Immature natural killer cell (primary cell): ENCODE results near the gene APC2. TPM values are rescaled to one million over a fixed set of nuclear protein-coding genes. Genes with fewer than 3 reads are reported as not detected.
"Not testable (repeated sequence)": the region's sequence is repeated elsewhere in the genome, so short reads cannot be mapped to it uniquely, and the experiment has no call there.

ENCODE experiments used
- DNase-seq, 3 donors: peaks; one replicate each; pipeline ENCODE4 v3.0.0; 2022; ENCODE audit warnings: mixed read lengths in 1 of 3
- H3K27ac Mint-ChIP-seq, 6 donors: one replicate each; pipeline ENCODE4 v1.8.0; 2020; ENCODE audit warnings: mixed read lengths in 6 of 6, mild to moderate bottlenecking in 5 of 6, inconsistent platforms in 4 of 6, moderate library complexity in 3 of 6
- H3K27me3 Mint-ChIP-seq, 3 donors: one replicate each; pipeline ENCODE4 v1.8.0; 2020 to 2021; ENCODE audit warnings: low read depth in 3 of 3, mild to moderate bottlenecking in 3 of 3, mixed read lengths in 3 of 3, moderate library complexity in 3 of 3, inconsistent platforms in 1 of 3
- H3K36me3 Mint-ChIP-seq, 3 donors: one replicate each; pipeline ENCODE4 v1.8.0; 2020; ENCODE audit warnings: mixed read lengths in 3 of 3, inconsistent platforms in 2 of 3, mild to moderate bottlenecking in 2 of 3
- H3K4me1 Mint-ChIP-seq, 2 donors: one replicate each; pipeline ENCODE4 v1.8.0; 2020; ENCODE audit warnings: inconsistent platforms in 2 of 2, mild to moderate bottlenecking in 2 of 2, mixed read lengths in 2 of 2, moderate library complexity in 1 of 2
- H3K4me3 Mint-ChIP-seq, 5 donors: one replicate each; pipeline ENCODE4 v1.8.0; 2020; ENCODE audit warnings: mild to moderate bottlenecking in 5 of 5, mixed read lengths in 5 of 5, inconsistent platforms in 3 of 5, moderate library complexity in 3 of 5
- H3K9me3 Mint-ChIP-seq, 6 donors: one replicate each; pipeline ENCODE4 v1.8.0; 2020; ENCODE audit warnings: mild to moderate bottlenecking in 6 of 6, mixed read lengths in 6 of 6, inconsistent platforms in 4 of 6, moderate library complexity in 3 of 6
- polyA plus RNA-seq, 3 donors: library from polyadenylated mRNA; unstranded; fragments of 300-500 nt; fragmentation: Illumina TruSeq; gene quantifications; one replicate each; pipeline ENCODE4 v1.2.3, GENCODE V29; 2021

APC2 gene
- polyA plus RNA-seq, 3 donors from 2014 or later: 0.06 TPM; not detected in 2

GRCh38 chr19:1439525-1440417 lies 10.2 kb upstream of the APC2 start:
- Mint-ChIP-seq H3K4me1 (peaks cover 22 to 43% of the 10 kb centered on the region in 2 donors), H3K27me3 (peaks cover 5 to 21% (median 12%) of the 10 kb centered on the region in 3 donors), H3K36me3 (peaks cover 0 to 11% (median 3%) of the 10 kb centered on the region in 3 donors), H3K4me3 (peak overlapping the region; percentile 95 to 99 (median 96)), H3K27ac (peak overlapping the region; percentile 72 to 97 (median 88))
- not testable (repeated sequence) for H3K9me3 Mint-ChIP-seq, DNase-seq

DNA sequence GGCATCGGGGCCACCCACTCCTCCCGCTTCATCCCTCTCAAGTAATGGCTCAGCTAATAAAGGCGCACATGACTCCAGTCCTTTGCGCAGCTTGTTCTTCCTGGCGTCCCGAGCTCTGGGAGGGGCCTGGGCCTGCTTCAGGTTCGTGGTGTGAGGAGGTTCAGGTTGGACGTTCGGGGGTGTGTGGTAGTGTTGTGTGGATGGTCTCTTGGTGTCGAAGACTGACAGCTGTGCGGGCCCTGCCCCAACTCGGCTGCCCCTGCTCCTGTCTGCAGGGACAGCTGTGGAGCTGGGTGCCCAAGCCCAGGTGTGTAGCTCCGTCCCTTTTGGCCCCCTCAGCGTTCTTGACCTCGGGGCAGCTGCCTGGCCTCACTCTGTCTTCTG lies 9.5 kb upstream of the APC2 start:
- Mint-ChIP-seq H3K27ac (peak overlapping the region in 2 of 6 donors; percentile 45 to 65), H3K36me3 (peaks cover 0 to 11% (median 1%) of the 10 kb centered on the region in 3 donors)

GRCh38 chr19:1441022-1441426 lies 8.9 kb upstream of the APC2 start:
- DNase-seq: no peak
- peaks cover 9 to 25% (median 13%) of the 10 kb centered on the region in 3 donors for H3K27me3 Mint-ChIP-seq
- H3K4me3 Mint-ChIP-seq: peak overlapping the region in 4 of 5 donors; percentile 21 to 99 (median 97)
- H3K9me3 Mint-ChIP-seq: no peaks in the 10 kb centered on the region
- peaks cover 0 to 11% (median 0%) of the 10 kb centered on the region in 3 donors for H3K36me3 Mint-ChIP-seq
- H3K27ac Mint-ChIP-seq: peak overlapping the region in 1 of 6 donors; percentile 45
- peaks cover 22 to 45% of the 10 kb centered on the region in 2 donors for H3K4me1 Mint-ChIP-seq

More for the DNA sequence above, 9.5 kb upstream of the APC2 start:
- Mint-ChIP-seq H3K27me3 (peaks cover 8 to 24% (median 15%) of the 10 kb centered on the region in 3 donors), H3K9me3 (no peaks in the 10 kb centered on the region), H3K4me3 (peak overlapping the region in 4 of 5 donors; percentile 68 to 99 (median 97)), H3K4me1 (peaks cover 22 to 45% of the 10 kb centered on the region in 2 donors)
- DNase-seq: no peak

DNA sequence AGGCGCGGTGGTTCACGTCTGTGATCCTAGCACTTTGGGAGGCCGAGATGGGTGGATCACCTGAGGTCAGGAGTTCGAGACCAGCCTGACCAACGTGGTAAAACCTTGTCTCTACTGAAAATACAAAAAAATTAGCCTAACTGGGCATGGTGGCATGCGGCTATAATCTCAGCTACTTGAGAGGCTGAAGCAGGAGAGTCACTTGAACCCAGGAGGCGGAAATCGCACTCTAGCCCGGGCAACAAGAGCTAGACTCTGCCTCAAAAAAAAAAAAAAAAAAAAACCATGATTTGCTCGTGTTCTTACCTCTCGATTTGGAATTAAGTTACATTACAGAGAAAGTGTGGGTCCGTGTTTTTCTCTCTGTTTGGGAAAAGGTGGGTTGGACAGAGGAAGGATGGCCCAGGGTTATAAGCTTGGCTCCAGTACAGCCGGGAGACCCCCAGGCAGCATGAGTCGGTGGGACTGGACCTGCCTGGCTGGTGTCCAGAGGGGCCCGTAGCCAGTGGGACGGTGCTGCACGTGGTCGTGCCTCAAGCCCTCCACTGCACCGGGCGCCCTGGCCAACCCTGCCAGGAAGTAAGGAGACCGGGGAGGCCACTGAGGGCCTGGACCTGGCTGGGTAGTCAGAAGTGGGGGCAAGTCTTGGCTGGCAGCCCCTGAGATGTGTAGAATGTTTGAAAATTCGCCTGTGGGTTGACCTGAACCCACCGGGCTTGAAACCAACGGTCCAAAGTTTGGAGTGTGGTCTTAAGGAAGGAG lies 8.1 kb upstream of the APC2 start:
- DNase-seq: no peak
- Mint-ChIP-seq H3K4me1 (peaks cover 22 to 47% of the 10 kb centered on the region in 2 donors), H3K27me3 (peaks cover 9 to 25% (median 13%) of the 10 kb centered on the region in 3 donors), H3K9me3 (no peaks in the 10 kb centered on the region), H3K4me3 (peak overlapping the region in 3 of 5 donors; percentile 14 to 96 (median 36)), H3K27ac (peak overlapping the region in 3 of 6 donors; percentile 12 to 68 (median 67)), H3K36me3 (peaks cover 0 to 11% (median 0%) of the 10 kb centered on the region in 3 donors)

DNA sequence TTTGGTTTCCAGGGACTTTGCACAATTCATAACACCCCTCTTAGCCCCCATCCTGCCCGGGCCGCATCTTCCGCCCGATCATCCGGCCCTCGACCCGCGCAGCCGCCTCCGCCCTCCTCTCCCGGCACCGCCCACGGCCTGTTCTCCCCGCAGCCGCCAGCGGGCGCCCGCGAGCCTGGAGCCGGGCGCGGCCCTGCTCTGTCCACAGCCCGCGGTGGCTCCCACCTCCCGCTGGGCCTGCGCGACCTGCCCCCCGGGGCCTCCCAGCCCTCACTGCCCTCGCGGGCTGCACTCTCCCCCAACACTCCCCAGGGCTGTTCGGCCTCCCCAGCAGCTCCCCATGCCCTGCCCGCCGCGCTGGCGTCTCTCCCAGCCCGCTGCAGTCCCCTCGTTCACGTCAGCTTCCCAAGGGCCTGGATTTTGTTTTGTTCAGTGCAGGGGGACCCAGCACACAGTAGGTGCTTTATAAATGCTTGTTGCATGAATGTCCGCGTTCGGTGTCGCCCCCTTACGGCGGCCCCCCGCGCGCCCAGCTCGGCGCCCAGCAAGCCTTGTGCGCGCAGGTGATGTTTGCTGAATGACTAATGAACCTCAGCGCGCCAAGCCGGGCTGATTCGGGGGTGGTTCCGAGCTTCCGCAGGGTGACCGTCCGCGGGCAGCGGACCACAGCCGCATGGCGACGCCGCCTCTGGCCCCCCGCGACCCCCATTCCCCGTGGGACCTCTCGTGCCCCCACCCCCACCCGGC lies 4.6 kb upstream of the APC2 start:
- Mint-ChIP-seq H3K27me3 (peaks cover 10 to 36% (median 14%) of the 10 kb centered on the region in 3 donors), H3K4me1 (peaks cover 23 to 40% of the 10 kb centered on the region in 2 donors), H3K4me3 (peak overlapping the region; percentile 78 to 82 (median 79)), H3K27ac (peak overlapping the region in 4 of 6 donors; percentile 44 to 76 (median 55)), H3K36me3 (peaks cover 0 to 7% (median 0%) of the 10 kb centered on the region in 3 donors), H3K9me3 (no peaks in the 10 kb centered on the region)
- DNase-seq: peak; percentile 79 to 84 (median 82)

DNA sequence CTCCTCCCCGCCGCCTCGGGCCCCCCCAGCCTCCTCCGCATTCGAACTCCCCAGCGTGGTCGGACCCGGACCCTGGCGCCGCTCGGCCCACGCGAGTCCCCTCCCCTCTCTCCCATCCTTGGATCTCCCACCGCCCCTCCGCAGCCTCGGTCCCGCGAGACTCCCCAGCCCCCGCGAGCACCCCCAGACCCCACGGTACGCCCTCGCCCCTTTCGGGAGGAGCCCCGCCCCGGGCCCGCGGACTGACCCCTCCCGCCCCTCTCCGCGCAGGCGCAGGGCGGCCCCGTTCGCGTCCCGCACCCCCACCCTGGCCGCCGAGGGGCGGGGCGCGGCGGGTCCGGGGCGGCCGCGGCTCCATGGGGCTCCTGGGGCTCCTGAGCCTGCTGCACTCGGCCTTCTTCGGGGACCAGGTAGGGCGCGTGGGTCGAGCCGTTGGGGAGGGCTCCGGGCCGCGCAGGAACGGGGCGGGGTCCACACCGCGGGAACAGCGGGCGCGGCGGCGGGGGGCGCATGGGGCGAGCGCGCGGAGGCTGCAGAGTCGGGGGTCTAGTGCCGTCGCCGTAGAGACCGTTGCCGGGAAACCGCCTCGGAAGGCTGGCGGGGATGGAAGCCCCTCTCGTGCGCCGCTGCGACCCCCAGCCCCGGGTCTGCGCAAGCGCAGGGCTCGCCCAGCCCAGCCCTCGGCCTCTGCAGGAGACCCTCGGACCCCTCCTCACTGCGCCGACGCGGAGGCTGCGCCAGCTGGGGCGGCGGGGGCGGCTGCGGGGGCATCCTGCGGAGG lies 3.8 kb upstream of the APC2 start:
- peaks cover 17 to 40% (median 18%) of the 10 kb centered on the region in 3 donors for H3K27me3 Mint-ChIP-seq

DNA sequence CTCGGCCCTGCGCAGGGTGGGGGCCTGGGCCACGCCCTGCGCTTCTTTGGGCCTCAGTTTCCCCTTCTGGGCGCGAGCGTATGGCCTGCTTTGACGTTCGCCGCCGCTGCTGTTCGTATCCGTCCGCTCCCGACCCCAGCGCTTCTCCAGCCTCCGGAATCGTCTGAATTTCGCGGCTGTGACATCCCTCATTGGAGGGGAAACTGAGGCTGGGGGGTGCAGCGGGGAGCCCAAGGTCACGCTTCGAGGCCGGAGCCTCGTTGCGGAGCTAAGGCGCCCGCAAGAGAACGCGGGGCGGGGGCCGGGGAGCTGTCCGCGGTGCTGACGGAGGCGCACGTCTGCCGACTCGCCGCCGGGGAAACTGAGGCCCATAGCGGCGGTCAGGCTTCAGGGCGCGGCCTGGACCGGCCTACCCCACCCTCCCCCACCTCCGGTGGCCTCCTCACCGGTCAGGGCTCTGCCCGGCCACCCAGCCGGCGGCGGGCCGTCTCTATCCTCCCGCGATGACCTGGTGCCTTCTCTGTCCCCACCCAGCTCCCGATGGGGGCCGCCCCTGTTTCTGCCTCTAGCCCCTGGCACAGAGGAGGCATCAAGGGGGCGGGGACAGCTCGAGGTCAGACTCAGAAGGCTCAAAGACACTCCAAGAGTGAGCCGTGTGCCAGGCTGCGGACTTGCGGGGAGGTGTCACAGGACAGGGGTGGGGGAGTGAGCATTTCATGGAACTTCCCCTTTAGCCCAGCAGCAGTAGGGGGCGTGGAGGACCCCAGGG lies 3.0 kb upstream of the APC2 start:
- Mint-ChIP-seq H3K4me3 (peak overlapping the region in 4 of 5 donors; percentile 53 to 69 (median 58)), H3K4me1 (peaks cover 21 to 38% of the 10 kb centered on the region in 2 donors), H3K27ac (no peak overlapping the region)

More for the DNA sequence above, 3.8 kb upstream of the APC2 start:
- Mint-ChIP-seq H3K4me1 (peaks cover 21 to 39% of the 10 kb centered on the region in 2 donors), H3K27ac (no peak overlapping the region), H3K36me3 (peaks cover 0 to 4% (median 0%) of the 10 kb centered on the region in 3 donors), H3K9me3 (no peaks in the 10 kb centered on the region), H3K4me3 (no peak overlapping the region)
- no peak for DNase-seq

GRCh38 chr19:1447504-1447903 lies 2.4 kb upstream of the APC2 start:
- Mint-ChIP-seq H3K27ac (peak overlapping the region in 1 of 6 donors; percentile 71), H3K27me3 (peaks cover 17 to 41% (median 22%) of the 10 kb centered on the region in 3 donors), H3K4me1 (peaks cover 21 to 32% of the 10 kb centered on the region in 2 donors), H3K9me3 (no peaks in the 10 kb centered on the region), H3K4me3 (peak overlapping the region; percentile 48 to 69 (median 49)), H3K36me3 (no peaks in the 10 kb centered on the region)
- DNase-seq: no peak

More for the DNA sequence above, 3.0 kb upstream of the APC2 start:
- DNase-seq: peak in 1 of 3 donors; percentile 36
- Mint-ChIP-seq H3K9me3 (no peaks in the 10 kb centered on the region), H3K36me3 (no peaks in the 10 kb centered on the region), H3K27me3 (peaks cover 17 to 43% (median 18%) of the 10 kb centered on the region in 3 donors)

DNA sequence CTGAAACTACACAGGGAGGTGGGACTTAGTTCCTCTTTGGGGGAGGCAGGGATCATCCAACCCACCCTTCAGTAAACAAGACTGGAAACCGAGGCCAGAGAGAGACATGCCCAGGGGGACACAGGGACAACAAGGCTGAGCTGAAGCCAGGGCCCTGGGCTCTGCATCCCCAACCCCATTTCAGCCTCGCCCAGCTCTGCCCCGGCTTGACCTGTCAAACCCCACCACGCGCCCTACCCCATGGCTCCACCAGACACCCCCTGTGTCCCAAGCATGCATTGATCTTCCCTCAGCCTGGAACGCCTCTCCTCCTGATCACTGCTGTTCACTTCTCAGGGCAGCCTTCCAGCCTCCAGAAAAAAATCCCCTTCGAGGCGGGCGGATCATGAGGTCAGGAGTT lies 2.0 kb upstream of the APC2 start:
- H3K27me3 Mint-ChIP-seq: peaks cover 17 to 41% (median 22%) of the 10 kb centered on the region in 3 donors

GRCh38 chr19:1450735-1451731 lies 1.1 kb downstream of the APC2 start:
- no peak for DNase-seq
- Mint-ChIP-seq H3K27ac (peak overlapping the region in 2 of 6 donors; percentile 30 to 45), H3K9me3 (no peaks in the 10 kb centered on the region), H3K4me3 (peak overlapping the region in 2 of 5 donors; percentile 60 to 61), H3K27me3 (peaks cover 20 to 35% (median 25%) of the 10 kb centered on the region in 3 donors), H3K36me3 (no peaks in the 10 kb centered on the region), H3K4me1 (peaks cover 26% of the 10 kb centered on the region in 2 donors)

More for the DNA sequence above, 2.0 kb upstream of the APC2 start:
- no peak for DNase-seq
- peak overlapping the region in 2 of 5 donors; percentile 12 to 15 for H3K4me3 Mint-ChIP-seq
- H3K27ac Mint-ChIP-seq: no peak overlapping the region
- H3K36me3 Mint-ChIP-seq: no peaks in the 10 kb centered on the region
- peaks cover 21 to 30% of the 10 kb centered on the region in 2 donors for H3K4me1 Mint-ChIP-seq
- H3K9me3 Mint-ChIP-seq: no peaks in the 10 kb centered on the region
